Measurements from ENCODE around the gene FUT3. TPM values are rescaled to one million over a fixed set of nuclear protein-coding genes. Genes with fewer than 3 reads are reported as not detected.

FUT3 gene
- total RNA-seq, 2 experiments from 2014 or later, result not detected

Other genes with a start within 250 kb of the FUT3 start
- 100 to 1,000 TPM; 110 to 125 TPM for gene SAFB2, start 228.7 kb downstream of the FUT3 start, total RNA-seq
- gene SAFB, start 228.4 kb downstream of the FUT3 start, total RNA-seq, result 100 to 1,000 TPM; 134 to 152 TPM
- 10 to 100 TPM; 49.1 to 49.7 TPM for gene MICOS13, start 170.9 kb downstream of the FUT3 start, total RNA-seq
- 1 to 10 TPM; 1.0 to 2.4 TPM for gene HSD11B1L, start 170.4 kb downstream of the FUT3 start, total RNA-seq
- gene RPL36, start 161.2 kb downstream of the FUT3 start, total RNA-seq, result 1,000 to 10,000 TPM in 1 of 2 experiments, 100 to 1,000 TPM in 1; 976 to 1,078 TPM
- gene LONP1, start 131.3 kb downstream of the FUT3 start, total RNA-seq, result 100 to 1,000 TPM; 134 to 141 TPM
- gene CATSPERD, start 130.8 kb downstream of the FUT3 start, total RNA-seq, result not detected
- gene PRR22, start 66.7 kb downstream of the FUT3 start, total RNA-seq, result 1 to 10 TPM; 2.1 to 6.0 TPM
- 10 to 100 TPM; 53.0 to 64.0 TPM for gene DUS3L, start 60.3 kb downstream of the FUT3 start, total RNA-seq
- gene NRTN, start 46.4 kb downstream of the FUT3 start, total RNA-seq, result not detected
- gene FUT6, start 11.7 kb downstream of the FUT3 start, total RNA-seq, result not detected
- gene FUT5, start 19.1 kb upstream of the FUT3 start, total RNA-seq, result not detected
- gene NDUFA11, start 52.3 kb upstream of the FUT3 start, total RNA-seq, result 100 to 1,000 TPM; 214 to 217 TPM
- 1 to 10 TPM; 5.1 to 7.0 TPM for gene VMAC, start 53.4 kb upstream of the FUT3 start, total RNA-seq
- gene CAPS, start 62.8 kb upstream of the FUT3 start, total RNA-seq, result 10 to 100 TPM in 1 of 2 experiments, 1 to 10 TPM in 1; 7.3 to 11.7 TPM
- 100 to 1,000 TPM in 1 of 2 experiments, 10 to 100 TPM in 1; 97.8 to 108 TPM for gene RANBP3, start 126.7 kb upstream of the FUT3 start, total RNA-seq

Data from activated CD8-positive, alpha-beta memory T cell treated with anti-CD3 and anti-CD28 coated beads, Interleukin-2, amount 10 ng/mL, durations not matched to agents 7 days and 5 days (primary cell).